Endodermal cell (in vitro differentiated cells): ENCODE data around the gene IQCH. TPM values are rescaled to one million over a fixed set of nuclear protein-coding genes. Genes with fewer than 3 reads are reported as not detected.
A peak's percentile ranks its signal among the peaks of the same experiment; 100 is the strongest.

Source experiments
- DNase-seq: peaks from one replicate; pipeline ENCODE4 v3.0.0-alpha.2; 2017
- H3K27ac ChIP-seq: 2 replicates; pipeline ENCODE4 v1.5.1; 2013; ENCODE audit warnings: mild to moderate bottlenecking, low read depth, low read length, moderate library complexity
- H3K27me3 ChIP-seq: 2 replicates; pipeline ENCODE4 v1.6.1; 2013; ENCODE audit warnings: mild to moderate bottlenecking, low read length, moderate library complexity; ENCODE audit not compliant: insufficient read depth, control insufficient read depth, poor library complexity, severe bottlenecking
- H3K36me3 ChIP-seq: 2 replicates; pipeline ENCODE4 v1.7.0; 2013; ENCODE audit warnings: mild to moderate bottlenecking, low read length, moderate library complexity; ENCODE audit not compliant: control insufficient read depth, insufficient read depth
- H3K4me1 ChIP-seq: one replicate; pipeline ENCODE4 v1.7.0; 2013; ENCODE audit warnings: low read length; ENCODE audit not compliant: control insufficient read depth, insufficient read depth
- H3K4me3 ChIP-seq: 2 replicates; pipeline ENCODE4 v1.5.1; 2013; ENCODE audit warnings: mild to moderate bottlenecking, low read length, moderate library complexity
- H3K9ac ChIP-seq: 2 replicates; pipeline ENCODE4 v1.6.1; 2013; ENCODE audit warnings: mild to moderate bottlenecking, low read length, moderate library complexity; ENCODE audit not compliant: poor library complexity, severe bottlenecking; ENCODE audit errors: extremely low read depth
- H3K9me3 ChIP-seq: 2 replicates; pipeline ENCODE4 v1.6.1; 2013; ENCODE audit warnings: mild to moderate bottlenecking, low read length, moderate library complexity; ENCODE audit not compliant: control insufficient read depth
- H3K27ac Mint-ChIP-seq: 2 replicates; pipeline ENCODE4 v1.8.0; 2020; ENCODE audit warnings: mixed read lengths
- H3K27me3 Mint-ChIP-seq: 2 replicates; pipeline ENCODE4 v1.8.0; 2021; ENCODE audit warnings: mild to moderate bottlenecking, mixed read lengths; ENCODE audit not compliant: insufficient read depth
- H3K36me3 Mint-ChIP-seq: 2 replicates; pipeline ENCODE4 v1.8.0; 2020; ENCODE audit warnings: low read depth, mixed read lengths
- H3K4me1 Mint-ChIP-seq: 2 replicates; pipeline ENCODE4 v1.8.0; 2020; ENCODE audit warnings: mixed read lengths
- H3K4me3 Mint-ChIP-seq: 2 replicates; pipeline ENCODE4 v1.8.0; 2020; ENCODE audit warnings: mild to moderate bottlenecking, moderate library complexity, mixed read lengths
- H3K9me3 Mint-ChIP-seq: 2 replicates; pipeline ENCODE4 v1.8.0; 2020; ENCODE audit warnings: mild to moderate bottlenecking, mixed read lengths
- WGBS, 2 experiments: methylation state at CpG; one replicate each; pipeline versions ENCODE4 v1.1.5 to v1.1.7; 2013; ENCODE audit warnings: missing lambda C conversion rate in 2 of 2, mixed read lengths in 1 of 2; ENCODE audit not compliant: insufficient coverage in 1 of 2, insufficient read length in 1 of 2; 5-methylcytosine and 5-hydroxymethylcytosine counted together
- total RNA-seq, 2 donors: library from RNA; stranded (reverse); fragmentation: NEBNext Ultra II Directional in 1 of 2; extraction: Animal tissue kit (Norgen Biotek cat#: 25700) in 1 of 2; gene quantifications; 2 replicates in 1 of 2; 3 replicates in 1 of 2; pipeline ENCODE4 v1.2.1, GENCODE V29; 2021
- TF ChIP-seq, protein P1 (sequence below): fragments of 200-600 bp; sonication (generic); conservative IDR thresholded peaks from 2 replicates; pipeline ENCODE4 v1.5.0; 2021; ENCODE audit warnings: antibody characterized with exemption, mild to moderate bottlenecking

IQCH gene
- total RNA-seq, 2 donors from 2014 or later = 6.2 to 12.8 TPM

DNA sequence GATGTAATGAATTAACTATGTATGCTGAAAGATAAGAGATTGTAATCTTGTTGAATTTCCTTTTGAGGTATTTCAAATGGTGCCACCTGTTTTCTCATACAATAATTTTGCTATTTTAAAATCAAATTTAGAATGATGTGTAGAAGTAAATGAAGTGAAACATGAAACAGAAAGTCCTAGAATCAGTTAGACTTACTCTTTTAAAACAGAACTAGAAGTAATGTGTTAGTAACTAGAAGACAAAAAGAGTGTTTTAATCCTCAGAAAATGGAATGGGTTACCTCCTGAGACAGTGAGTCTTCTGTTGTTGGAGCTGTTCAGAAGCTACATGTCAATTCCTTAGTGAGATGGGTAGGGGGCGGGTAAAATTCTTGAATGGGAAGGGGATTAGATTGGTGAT is 279.8 kb downstream of the IQCH start:
- Histone ChIP-seq H3K27me3 (peaks cover 28% of the 10 kb centered on the region), H3K9me3 (no peaks in the 10 kb centered on the region), H3K4me1 (no peaks in the 10 kb centered on the region), H3K27ac (no peak overlapping the region), H3K36me3 (no peaks in the 10 kb centered on the region), H3K9ac (no peak overlapping the region), H3K4me3 (no peak overlapping the region)
- H3K27ac Mint-ChIP-seq = no peak overlapping the region
- H3K4me1 Mint-ChIP-seq = peaks cover 4% of the 10 kb centered on the region
- 83% methylated on average over 1 of the region's 1 CpG; no CpG with 5 or more reads in 1 of the 2 experiments for WGBS, 2 experiments
- no peaks in the 10 kb centered on the region for H3K36me3 Mint-ChIP-seq
- no peaks in the 10 kb centered on the region for H3K9me3 Mint-ChIP-seq
- DNase-seq = no peak
- H3K4me3 Mint-ChIP-seq = no peak overlapping the region
- peaks cover 8% of the 10 kb centered on the region for H3K27me3 Mint-ChIP-seq
- TF ChIP-seq, protein P1, sequence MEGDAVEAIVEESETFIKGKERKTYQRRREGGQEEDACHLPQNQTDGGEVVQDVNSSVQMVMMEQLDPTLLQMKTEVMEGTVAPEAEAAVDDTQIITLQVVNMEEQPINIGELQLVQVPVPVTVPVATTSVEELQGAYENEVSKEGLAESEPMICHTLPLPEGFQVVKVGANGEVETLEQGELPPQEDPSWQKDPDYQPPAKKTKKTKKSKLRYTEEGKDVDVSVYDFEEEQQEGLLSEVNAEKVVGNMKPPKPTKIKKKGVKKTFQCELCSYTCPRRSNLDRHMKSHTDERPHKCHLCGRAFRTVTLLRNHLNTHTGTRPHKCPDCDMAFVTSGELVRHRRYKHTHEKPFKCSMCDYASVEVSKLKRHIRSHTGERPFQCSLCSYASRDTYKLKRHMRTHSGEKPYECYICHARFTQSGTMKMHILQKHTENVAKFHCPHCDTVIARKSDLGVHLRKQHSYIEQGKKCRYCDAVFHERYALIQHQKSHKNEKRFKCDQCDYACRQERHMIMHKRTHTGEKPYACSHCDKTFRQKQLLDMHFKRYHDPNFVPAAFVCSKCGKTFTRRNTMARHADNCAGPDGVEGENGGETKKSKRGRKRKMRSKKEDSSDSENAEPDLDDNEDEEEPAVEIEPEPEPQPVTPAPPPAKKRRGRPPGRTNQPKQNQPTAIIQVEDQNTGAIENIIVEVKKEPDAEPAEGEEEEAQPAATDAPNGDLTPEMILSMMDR = no peak

DNA sequence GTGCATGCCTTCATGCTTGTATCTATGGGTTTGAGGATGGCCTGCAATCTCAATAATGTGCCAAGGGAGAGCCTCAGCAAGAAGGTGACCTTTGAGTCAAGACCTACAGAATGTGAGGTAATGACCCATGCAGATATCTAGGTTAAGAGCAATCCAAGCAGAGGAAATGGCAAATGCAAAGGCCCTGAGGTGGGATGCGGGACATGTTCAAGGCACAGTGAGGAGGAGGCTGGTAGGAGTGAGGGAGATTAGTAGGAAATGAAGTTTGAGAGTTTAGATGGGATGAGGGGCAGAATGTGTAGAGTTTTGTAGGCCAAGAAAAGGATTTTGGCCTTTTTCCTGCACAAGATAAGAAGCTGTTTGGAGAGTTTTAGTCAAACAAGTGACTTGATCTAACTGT is 283.2 kb downstream of the IQCH start:
- H3K9ac ChIP-seq = no peak overlapping the region
- H3K27me3 ChIP-seq = peaks cover 14% of the 10 kb centered on the region
- 88 to 100% methylated on average over 1 of the region's 1 CpG for WGBS, 2 experiments
- Mint-ChIP-seq H3K36me3 (no peaks in the 10 kb centered on the region), H3K27ac (no peak overlapping the region), H3K4me3 (no peak overlapping the region), H3K4me1 (no peaks in the 10 kb centered on the region), H3K9me3 (no peaks in the 10 kb centered on the region), H3K27me3 (no peaks in the 10 kb centered on the region)
- H3K27ac ChIP-seq = no peak overlapping the region
- no peaks in the 10 kb centered on the region for H3K36me3 ChIP-seq
- DNase-seq = no peak
- no peak overlapping the region for H3K4me3 ChIP-seq
- H3K9me3 ChIP-seq = no peaks in the 10 kb centered on the region
- no peaks in the 10 kb centered on the region for H3K4me1 ChIP-seq
- TF ChIP-seq, protein P1 = no peak

DNA sequence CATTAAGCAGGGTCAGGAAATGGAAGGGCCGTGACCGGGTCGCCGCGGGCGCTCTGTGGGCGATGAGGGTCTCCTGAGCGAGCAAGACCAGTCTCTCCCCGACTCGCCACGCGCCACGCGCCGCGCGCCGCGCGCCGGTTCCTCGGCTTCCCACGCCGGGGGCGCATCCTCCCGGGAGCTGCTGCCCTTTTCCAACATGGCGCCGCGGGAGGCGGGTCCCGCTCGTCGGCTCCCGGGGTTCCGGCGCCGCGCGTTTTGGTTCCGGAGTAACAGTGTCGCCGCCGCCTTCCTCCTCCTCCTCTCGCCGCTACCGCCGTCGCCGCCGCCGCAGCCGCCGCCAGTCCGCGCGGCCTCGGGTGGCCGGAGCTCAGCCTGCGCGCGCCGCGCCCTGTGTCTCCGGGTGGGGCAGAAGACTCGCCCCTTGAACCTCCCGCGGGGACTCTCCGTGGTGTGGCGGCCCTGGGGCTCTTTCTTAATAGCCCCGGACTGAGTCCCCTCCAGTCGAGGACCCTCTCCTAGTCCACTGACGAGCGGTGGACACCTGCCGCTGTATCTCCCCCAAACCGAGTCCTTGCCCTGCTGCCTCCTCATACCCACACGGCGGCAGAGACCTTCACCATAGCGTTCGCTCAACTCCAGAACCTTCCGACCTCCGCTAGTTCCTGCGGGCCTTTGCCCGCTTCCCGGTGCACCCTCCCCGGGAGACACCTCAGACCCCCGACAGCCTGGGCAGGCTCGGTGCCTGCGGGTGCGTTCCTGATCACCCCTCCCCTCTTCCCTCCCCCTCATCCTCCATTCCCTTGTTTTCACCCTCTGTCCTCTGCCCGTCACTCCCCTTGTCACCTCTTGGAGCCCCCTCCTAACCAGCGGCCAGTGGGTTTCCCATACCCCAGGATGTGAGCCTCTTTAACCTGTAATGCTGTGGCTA is 288.1 kb downstream of the IQCH start, which contains the start of gene MAP2K5:
MAP2K5 (plus strand) TSS at position 284 of the 928 bp plus-strand sequence; CDS start at position 917, 633 bp downstream.
- H3K4me3 Mint-ChIP-seq = peak within 1 kb of the TSS; percentile 89
- H3K36me3 Mint-ChIP-seq = peaks cover 1% of the 10 kb centered on the region
- TF ChIP-seq, protein P1 = no peak
- Histone ChIP-seq H3K27ac (no peak within 1 kb of the TSS), H3K9me3 (no peaks in the 10 kb centered on the region), H3K4me3 (peak within 1 kb of the TSS; percentile 98), H3K36me3 (no peaks in the 10 kb centered on the region), H3K4me1 (peaks cover 4% of the 10 kb centered on the region), H3K9ac (peak within 1 kb of the TSS; percentile 61), H3K27me3 (no peaks in the 10 kb centered on the region)
- DNase-seq = peak; percentile 90
- peak within 1 kb of the TSS; percentile 91 for H3K27ac Mint-ChIP-seq
- H3K9me3 Mint-ChIP-seq = no peaks in the 10 kb centered on the region
- peaks cover 10% of the 10 kb centered on the region for H3K4me1 Mint-ChIP-seq
- no peaks in the 10 kb centered on the region for H3K27me3 Mint-ChIP-seq
- 1% methylated on average over 43 to 91 of the region's 91 CpGs for WGBS, 2 experiments
